GM21825 (cell line): ENCODE results near the gene LRRC19.

Experiments
- ATAC-seq: cut with Tn5 transposase; IDR thresholded peaks from one replicate; pipeline ENCODE4 v1.9.1; 2021; ENCODE audit warnings: mild to moderate bottlenecking, moderate library complexity; ENCODE audit not compliant: unreplicated experiment

Gene LRRC19

GRCh38 chr9:26956860-26957233 lies 48.6 kb downstream of the LRRC19 start:
- ATAC-seq: no peak

GRCh38 chr9:26955921-26956859 lies 49.3 kb downstream of the LRRC19 start, which contains the start of gene IFT74:
Gene IFT74, plus strand, starts transcription at chr9:26956412. Its CDS starts 5,556 bp downstream, at chr9:26961968.
- peak; percentile 99 for ATAC-seq

- peak; percentile 24 for ATAC-seq
These were observed 50.1 kb downstream of the LRRC19 start for GRCh38 chr9:26955222-26955903.

- no peak for ATAC-seq
These were observed 51.4 kb downstream of the LRRC19 start for GRCh38 chr9:26954050-26954508.

- no peak for ATAC-seq
These were observed 53.7 kb downstream of the LRRC19 start for GRCh38 chr9:26951794-26952193.

- no peak for ATAC-seq
These were observed 55.0 kb downstream of the LRRC19 start for GRCh38 chr9:26950521-26950920.

- ATAC-seq: no peak
These were observed 55.8 kb downstream of the LRRC19 start for GRCh38 chr9:26949637-26950069.

GRCh38 chr9:26947736-26948135 lies 57.7 kb downstream of the LRRC19 start:
- no peak for ATAC-seq

GRCh38 chr9:26946753-26947727 lies 58.4 kb downstream of the LRRC19 start, which contains the start of gene PLAA:
Gene PLAA, minus strand, starts transcription at chr9:26947242. Its CDS starts 197 bp downstream, at chr9:26947045.
- peak; percentile 99 for ATAC-seq

- ATAC-seq: no peak
These were observed 59.9 kb downstream of the LRRC19 start for GRCh38 chr9:26945591-26945990.
